ENCODE data around the gene SOHLH1.

The SOHLH1 gene

GRCh38 chr9:135699440-135699839 lies at the start of gene SOHLH1:
Gene SOHLH1, minus strand, starts transcription at chr9:135699481. Its CDS starts 14 bp downstream, at chr9:135699467.
- Mint-ChIP-seq H3K9me3 (no peaks in the 10 kb centered on the region), H3K27ac (no peak within 1 kb of the TSS), H3K27me3 (peaks cover 15% of the 10 kb centered on the region), H3K4me1 (ENCODE audit: low read depth) (no peaks in the 10 kb centered on the region), H3K36me3 (ENCODE audit: low read depth) (no peaks in the 10 kb centered on the region), H3K4me3 (no peak within 1 kb of the TSS)
- no peak for DNase-seq

DNA sequence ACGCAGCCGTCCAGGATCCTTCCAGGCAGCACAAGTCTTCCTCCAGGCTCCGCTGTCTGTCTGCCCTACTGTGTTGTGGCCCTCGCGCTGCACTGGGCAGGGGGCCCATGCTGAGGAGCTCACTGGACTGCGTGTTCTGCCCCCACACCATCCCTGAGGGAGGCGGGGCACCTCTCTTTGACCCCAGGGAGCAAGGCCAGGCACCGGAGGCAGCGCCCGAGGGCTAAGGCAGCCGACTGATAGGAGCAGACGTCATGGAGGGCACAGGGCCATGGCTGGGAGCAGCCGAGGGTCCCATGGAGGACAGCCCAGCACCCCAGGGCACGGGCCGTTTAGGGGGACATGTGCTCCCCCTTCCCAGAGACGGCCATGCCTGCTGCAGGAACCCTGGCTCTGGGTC lies 49.4 kb upstream of the SOHLH1 start:
- Mint-ChIP-seq H3K4me3 (no peak overlapping the region), H3K9me3 (no peaks in the 10 kb centered on the region), H3K27ac (no peak overlapping the region), H3K4me1 (ENCODE audit: low read depth) (no peaks in the 10 kb centered on the region), H3K36me3 (ENCODE audit: low read depth) (no peaks in the 10 kb centered on the region), H3K27me3 (no peaks in the 10 kb centered on the region)
- DNase-seq, result no peak

GRCh38 chr9:135747311-135747710 lies 48.0 kb upstream of the SOHLH1 start:
- Mint-ChIP-seq H3K4me3 (no peak overlapping the region), H3K36me3 (ENCODE audit: low read depth) (no peaks in the 10 kb centered on the region), H3K27ac (no peak overlapping the region)

DNA sequence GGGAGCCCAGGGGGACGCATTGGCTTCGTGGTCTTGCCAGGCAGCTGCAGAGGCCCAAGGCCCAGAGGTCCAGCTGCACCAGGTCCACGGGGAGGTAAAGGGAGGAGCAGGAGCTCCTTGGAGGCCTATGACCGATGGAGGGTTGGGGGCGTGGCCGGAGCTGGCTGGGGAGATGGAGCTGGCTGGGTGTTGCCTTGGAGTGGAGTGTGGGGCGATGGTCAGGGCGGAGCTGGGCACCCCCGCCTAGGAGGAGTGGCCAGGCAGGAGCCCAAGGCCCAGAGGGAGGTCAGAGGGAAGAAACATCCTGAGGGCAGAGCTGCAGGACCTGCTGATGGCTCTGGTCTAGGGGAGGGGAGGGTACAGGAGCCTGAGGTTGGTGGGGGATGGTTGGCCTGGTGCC lies 47.3 kb upstream of the SOHLH1 start:
- H3K9me3 Mint-ChIP-seq, result no peaks in the 10 kb centered on the region
- no peak overlapping the region for H3K27ac Mint-ChIP-seq
- no peak for DNase-seq
- no peaks in the 10 kb centered on the region for H3K36me3 Mint-ChIP-seq (ENCODE audit: low read depth)
- H3K4me1 Mint-ChIP-seq (ENCODE audit: low read depth), result no peaks in the 10 kb centered on the region
- no peak overlapping the region for H3K4me3 Mint-ChIP-seq
- H3K27me3 Mint-ChIP-seq, result peaks cover 2% of the 10 kb centered on the region

More at GRCh38 chr9:135747311-135747710, 48.0 kb upstream of the SOHLH1 start:
- Mint-ChIP-seq H3K27me3 (peaks cover 2% of the 10 kb centered on the region), H3K9me3 (no peaks in the 10 kb centered on the region), H3K4me1 (ENCODE audit: low read depth) (no peaks in the 10 kb centered on the region)
- no peak for DNase-seq

GRCh38 chr9:135745686-135746324 lies 46.5 kb upstream of the SOHLH1 start:
- H3K4me3 Mint-ChIP-seq, result no peak overlapping the region
- no peaks in the 10 kb centered on the region for H3K4me1 Mint-ChIP-seq (ENCODE audit: low read depth)
- no peaks in the 10 kb centered on the region for H3K36me3 Mint-ChIP-seq (ENCODE audit: low read depth)
- peaks cover 2% of the 10 kb centered on the region for H3K27me3 Mint-ChIP-seq
- no peak for DNase-seq
- no peak overlapping the region for H3K27ac Mint-ChIP-seq
- H3K9me3 Mint-ChIP-seq, result no peaks in the 10 kb centered on the region

DNA sequence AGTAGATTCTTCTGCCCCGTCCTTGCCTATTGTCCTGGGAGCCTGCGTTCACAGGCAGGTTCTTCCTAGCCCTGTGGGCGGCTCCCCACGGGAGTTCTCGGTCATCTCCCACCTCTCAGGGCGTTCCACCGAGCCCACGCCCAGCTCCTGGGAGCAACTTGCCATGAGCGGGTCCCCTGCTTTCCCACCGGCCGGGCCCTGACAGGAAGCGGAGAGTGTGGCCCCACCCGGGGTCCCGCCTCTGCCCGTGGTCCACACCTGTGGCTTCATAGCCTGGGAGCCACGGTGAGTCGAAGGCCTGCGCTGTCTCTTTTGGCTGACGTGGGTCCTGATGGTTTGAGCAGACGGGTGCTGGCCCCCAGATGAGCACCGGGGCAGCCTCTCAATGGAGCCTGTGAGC lies 45.9 kb upstream of the SOHLH1 start:
- H3K27ac Mint-ChIP-seq, result no peak overlapping the region
- no peaks in the 10 kb centered on the region for H3K4me1 Mint-ChIP-seq (ENCODE audit: low read depth)
- no peak for DNase-seq
- H3K36me3 Mint-ChIP-seq (ENCODE audit: low read depth), result no peaks in the 10 kb centered on the region
- peaks cover 2% of the 10 kb centered on the region for H3K27me3 Mint-ChIP-seq
- no peak overlapping the region for H3K4me3 Mint-ChIP-seq
- H3K9me3 Mint-ChIP-seq, result no peaks in the 10 kb centered on the region

GRCh38 chr9:135744333-135745070 lies 45.2 kb upstream of the SOHLH1 start:
- Mint-ChIP-seq H3K36me3 (ENCODE audit: low read depth) (no peaks in the 10 kb centered on the region), H3K27ac (no peak overlapping the region), H3K4me1 (ENCODE audit: low read depth) (no peaks in the 10 kb centered on the region), H3K9me3 (no peaks in the 10 kb centered on the region), H3K27me3 (peaks cover 2% of the 10 kb centered on the region), H3K4me3 (no peak overlapping the region)
- DNase-seq, result no peak

DNA sequence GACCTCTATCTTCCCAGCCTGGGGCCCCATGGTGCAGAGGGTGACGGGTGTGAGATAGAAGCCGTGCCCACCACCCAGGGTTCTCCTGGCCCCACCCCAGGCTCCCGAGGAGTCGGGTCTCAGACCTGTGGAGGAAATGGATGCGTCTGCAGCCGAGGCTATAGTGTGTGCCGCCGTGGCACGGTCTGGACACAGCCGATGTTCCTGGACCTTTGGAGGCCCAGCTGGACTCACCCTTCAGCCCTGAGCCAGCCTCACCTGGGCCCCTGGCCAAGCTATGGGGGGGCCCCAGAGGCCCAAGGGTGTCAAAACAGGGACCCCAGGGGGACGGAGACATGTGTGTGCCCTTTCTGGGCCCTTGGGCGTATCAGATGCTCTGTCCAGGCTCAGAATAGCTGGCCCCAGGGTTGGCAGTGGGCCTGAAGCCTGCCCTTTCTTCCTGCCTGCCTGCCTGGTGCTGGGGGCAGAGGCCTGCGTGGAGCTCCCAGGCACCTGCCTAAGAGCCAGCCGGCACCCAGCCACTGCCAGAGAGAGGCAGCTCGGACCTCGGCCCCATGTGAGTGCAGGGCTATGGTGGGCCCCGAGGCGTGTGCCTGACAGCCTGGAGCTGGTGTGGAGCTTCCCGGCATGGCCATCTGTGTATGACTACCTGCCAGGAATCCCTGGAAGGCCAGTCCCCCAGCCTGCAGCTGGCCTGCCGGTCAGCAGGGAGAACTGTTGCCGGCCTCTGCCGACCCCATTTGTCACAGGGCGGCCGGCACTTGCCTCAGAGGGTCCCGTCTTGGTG lies 44.5 kb upstream of the SOHLH1 start:
- Mint-ChIP-seq H3K27ac (no peak overlapping the region), H3K4me1 (ENCODE audit: low read depth) (no peaks in the 10 kb centered on the region), H3K9me3 (no peaks in the 10 kb centered on the region), H3K36me3 (ENCODE audit: low read depth) (no peaks in the 10 kb centered on the region), H3K4me3 (no peak overlapping the region), H3K27me3 (peaks cover 6% of the 10 kb centered on the region)
- DNase-seq, result no peak

DNA sequence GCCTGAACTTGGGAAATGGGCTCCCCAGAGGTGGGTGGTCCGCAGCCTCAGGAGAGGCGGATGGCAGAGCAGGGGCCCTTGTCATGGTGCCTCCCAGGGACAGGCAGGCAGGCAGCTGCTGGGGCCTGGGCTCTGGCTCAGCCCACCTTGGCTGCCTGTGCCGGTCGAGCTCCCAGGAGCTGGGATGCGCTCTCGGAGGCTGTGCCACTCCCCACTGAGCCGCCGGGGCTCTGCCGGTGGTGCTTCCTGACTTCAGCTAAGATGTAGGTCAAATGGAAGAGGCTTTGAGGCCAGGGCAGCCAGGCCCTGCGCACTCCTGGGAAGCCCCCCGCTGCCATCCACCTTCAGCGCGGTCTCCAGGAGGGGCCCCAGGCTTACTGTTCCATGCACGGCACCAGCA lies 43.7 kb upstream of the SOHLH1 start:
- DNase-seq, result no peak
- Mint-ChIP-seq H3K27me3 (peaks cover 6% of the 10 kb centered on the region), H3K36me3 (ENCODE audit: low read depth) (no peaks in the 10 kb centered on the region)

DNA sequence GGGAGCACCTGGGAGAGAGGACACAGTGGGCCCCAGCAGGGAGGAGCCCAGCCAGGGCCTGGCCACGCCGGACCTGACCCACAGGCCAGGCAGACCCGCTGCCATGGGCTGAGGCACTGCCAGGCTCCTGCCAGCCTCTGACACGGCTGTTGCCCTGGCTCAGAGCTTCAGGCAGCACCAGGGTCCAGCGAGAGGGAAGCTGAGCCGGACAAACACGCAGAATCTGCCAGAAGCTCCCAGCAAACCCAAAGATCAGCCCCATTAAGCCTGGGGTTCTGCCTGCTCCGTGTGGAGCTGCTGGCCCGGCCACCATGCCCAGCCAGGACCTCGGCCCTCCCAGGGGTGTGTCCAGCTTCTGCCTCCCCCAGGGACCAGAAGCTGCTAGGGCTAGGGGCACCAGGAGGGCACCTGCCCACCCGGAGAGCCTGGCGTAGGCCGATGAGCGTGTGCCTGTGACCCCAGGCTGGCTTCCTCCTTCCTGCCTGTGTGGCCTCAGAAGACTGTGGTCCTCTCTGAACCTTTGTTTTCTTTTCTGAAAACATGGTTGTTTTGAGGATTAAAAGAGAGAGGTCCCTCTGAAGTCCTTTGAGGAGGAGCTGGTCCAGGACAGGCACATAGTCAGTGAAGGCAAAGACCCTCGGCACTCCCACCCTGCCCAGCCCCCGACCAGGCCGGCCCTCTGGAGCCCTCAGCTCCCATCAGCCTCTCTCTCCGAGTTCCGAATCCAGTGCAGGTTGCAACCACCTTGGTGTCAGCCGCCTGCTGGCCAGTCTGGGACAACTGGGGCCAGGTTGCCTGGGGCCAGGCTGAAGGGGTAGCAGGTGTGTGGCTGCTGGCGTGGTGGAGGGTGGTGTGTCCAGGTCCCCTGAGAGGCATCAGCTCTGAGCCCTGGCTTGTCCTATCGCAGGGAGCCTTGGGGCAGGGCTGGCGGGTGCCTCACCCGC lies 42.3 kb upstream of the SOHLH1 start:
- Mint-ChIP-seq H3K4me1 (ENCODE audit: low read depth) (no peaks in the 10 kb centered on the region), H3K9me3 (no peaks in the 10 kb centered on the region), H3K36me3 (ENCODE audit: low read depth) (no peaks in the 10 kb centered on the region), H3K27ac (no peak overlapping the region), H3K4me3 (no peak overlapping the region), H3K27me3 (peaks cover 13% of the 10 kb centered on the region)
- DNase-seq, result no peak

More for the DNA sequence above, 43.7 kb upstream of the SOHLH1 start:
- Mint-ChIP-seq H3K4me1 (ENCODE audit: low read depth) (no peaks in the 10 kb centered on the region), H3K4me3 (no peak overlapping the region), H3K27ac (no peak overlapping the region), H3K9me3 (no peaks in the 10 kb centered on the region)

DNA sequence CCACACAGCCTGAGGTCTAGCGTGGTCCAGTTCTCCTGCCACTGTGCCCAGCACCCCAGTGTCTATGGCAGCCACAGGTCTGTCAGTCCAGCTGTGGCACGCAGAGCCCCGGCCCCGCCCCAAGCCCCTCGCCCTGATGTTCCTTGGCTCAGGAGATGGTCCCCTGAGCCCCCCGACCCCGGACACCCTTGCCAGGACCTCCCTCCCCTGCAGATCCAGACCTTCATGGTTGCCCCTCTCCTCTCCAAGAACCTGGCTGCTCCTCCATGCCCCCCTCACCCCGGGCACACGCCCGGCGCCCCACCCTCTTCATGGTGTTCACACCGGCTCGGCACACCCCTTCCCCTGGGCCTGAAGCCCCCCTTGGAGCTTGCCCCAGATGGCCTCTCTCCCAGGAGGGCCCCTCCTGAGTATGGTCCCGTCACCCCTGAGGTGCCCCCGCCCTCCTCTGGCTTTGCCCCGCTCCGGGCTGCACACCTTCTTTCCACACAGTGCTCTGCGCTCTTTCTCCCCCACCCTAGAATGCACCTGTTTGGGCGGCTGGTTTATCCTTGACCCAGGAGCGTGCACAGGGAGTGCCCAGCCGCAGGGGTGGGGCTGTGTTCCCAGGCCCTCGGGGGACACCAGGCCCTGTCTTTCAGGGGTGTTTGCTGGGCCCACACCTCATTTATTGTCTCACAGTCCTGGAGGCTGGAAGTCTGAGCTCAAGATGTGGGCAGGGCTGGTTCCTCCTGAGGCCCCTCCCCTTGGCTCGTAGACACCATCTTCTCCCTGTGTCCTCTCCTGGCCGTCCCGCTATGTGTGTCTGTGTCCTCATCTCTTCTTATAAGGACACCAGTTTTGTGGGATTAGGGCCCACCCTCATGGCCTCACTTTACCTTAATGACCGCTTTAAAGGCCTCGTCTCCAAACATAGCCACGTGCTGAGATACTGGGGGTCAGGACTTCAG lies 40.3 kb upstream of the SOHLH1 start:
- Mint-ChIP-seq H3K27me3 (peaks cover 17% of the 10 kb centered on the region), H3K36me3 (ENCODE audit: low read depth) (no peaks in the 10 kb centered on the region), H3K9me3 (no peaks in the 10 kb centered on the region), H3K4me1 (ENCODE audit: low read depth) (no peaks in the 10 kb centered on the region), H3K27ac (no peak overlapping the region), H3K4me3 (no peak overlapping the region)
- no peak for DNase-seq

- no peaks in the 10 kb centered on the region for H3K36me3 Mint-ChIP-seq (ENCODE audit: low read depth)
- no peak overlapping the region for H3K27ac Mint-ChIP-seq
- H3K27me3 Mint-ChIP-seq, result peaks cover 22% of the 10 kb centered on the region
- no peak for DNase-seq
- peaks cover 2% of the 10 kb centered on the region for H3K9me3 Mint-ChIP-seq
- no peak overlapping the region for H3K4me3 Mint-ChIP-seq
- no peaks in the 10 kb centered on the region for H3K4me1 Mint-ChIP-seq (ENCODE audit: low read depth)
Measured at GRCh38 chr9:135737840-135738521, 38.7 kb upstream of the SOHLH1 start.
